Activated CD4-positive, alpha-beta T cell treated with anti-CD3 and anti-CD28 coated beads, Interleukin-2, amount 50 U/mL, for 48 hours (primary cell): Measurements from ENCODE around the gene CDH13.

ENCODE experiments used
- DNase-seq, 2 experiments: peaks; one replicate each; pipeline ENCODE4 v3.0.0-alpha.2; 2020

CDH13 gene

GRCh38 chr16:82653550-82654511, 27.1 kb downstream of the CDH13 start:
- peak; percentile 36 to 53 for DNase-seq

GRCh38 chr16:82655072-82655714, 28.4 kb downstream of the CDH13 start:
- peak; percentile 63 to 74 for DNase-seq

GRCh38 chr16:82655720-82656490, 29.1 kb downstream of the CDH13 start:
- DNase-seq, result no peak

- DNase-seq, result no peak
These were observed 30.5 kb downstream of the CDH13 start for GRCh38 chr16:82657239-82657638.

GRCh38 chr16:82657786-82658185, 31.0 kb downstream of the CDH13 start:
- DNase-seq, result no peak

- DNase-seq, result no peak
These were observed 32.0 kb downstream of the CDH13 start for GRCh38 chr16:82658796-82659195.

- peak; percentile 38 to 50 for DNase-seq
These were observed 33.4 kb downstream of the CDH13 start for GRCh38 chr16:82660075-82660645.

GRCh38 chr16:82660966-82661365, 34.2 kb downstream of the CDH13 start:
- DNase-seq, result no peak

GRCh38 chr16:82664181-82664580, 37.4 kb downstream of the CDH13 start:
- no peak for DNase-seq

GRCh38 chr16:82665025-82665424, 38.3 kb downstream of the CDH13 start:
- DNase-seq, result no peak

GRCh38 chr16:82667437-82667836, 40.7 kb downstream of the CDH13 start:
- DNase-seq, result no peak

GRCh38 chr16:82668094-82668493, 41.3 kb downstream of the CDH13 start:
- DNase-seq, result no peak

GRCh38 chr16:82671741-82672140, 45.0 kb downstream of the CDH13 start:
- peak; percentile 37 to 52 for DNase-seq

GRCh38 chr16:82672676-82673075, 45.9 kb downstream of the CDH13 start:
- DNase-seq, result no peak

GRCh38 chr16:82675300-82675699, 48.5 kb downstream of the CDH13 start:
- no peak for DNase-seq

- DNase-seq, result no peak
These were observed 54.8 kb downstream of the CDH13 start for GRCh38 chr16:82681592-82681991.

- no peak for DNase-seq
These were observed 56.0 kb downstream of the CDH13 start for GRCh38 chr16:82682767-82683166.

GRCh38 chr16:82684256-82684655, 57.5 kb downstream of the CDH13 start:
- DNase-seq, result no peak

GRCh38 chr16:82685526-82685925, 58.8 kb downstream of the CDH13 start:
- no peak for DNase-seq

GRCh38 chr16:82694239-82694874, 67.6 kb downstream of the CDH13 start:
- DNase-seq, result no peak

GRCh38 chr16:82695806-82696205, 69.0 kb downstream of the CDH13 start:
- no peak for DNase-seq

GRCh38 chr16:82699260-82699659, 72.5 kb downstream of the CDH13 start:
- DNase-seq, result no peak
